Fibroblast of villous mesenchyme (primary cell): Measurements from ENCODE around the gene KIF26A. TPM values are rescaled to one million over a fixed set of nuclear protein-coding genes. Genes with fewer than 3 reads are reported as not detected.

Experiments
- DNase-seq: peaks from one replicate; pipeline ENCODE4 v3.0.0-alpha.2; 2010; ENCODE audit warnings: low read depth
- H3K4me3 ChIP-seq: 2 replicates; pipeline ENCODE4 v1.5.1; 2011; ENCODE audit warnings: low read depth, mild to moderate bottlenecking, low read length
- total RNA-seq: library from RNA; depleted of rRNA; stranded (reverse); fragments of >200 nt; gene quantifications from 2 replicates; pipeline ENCODE4 v1.2.3, GENCODE V29; 2012
- TF ChIP-seq, protein P1 (sequence below): IDR thresholded peaks from 2 replicates; pipeline ENCODE4 v1.5.1; 2012; ENCODE audit warnings: low read depth, mild to moderate bottlenecking, low read length; ENCODE audit not compliant: insufficient read depth

The KIF26A gene
- total RNA-seq, 1 donor, result under 0.01 TPM

DNA sequence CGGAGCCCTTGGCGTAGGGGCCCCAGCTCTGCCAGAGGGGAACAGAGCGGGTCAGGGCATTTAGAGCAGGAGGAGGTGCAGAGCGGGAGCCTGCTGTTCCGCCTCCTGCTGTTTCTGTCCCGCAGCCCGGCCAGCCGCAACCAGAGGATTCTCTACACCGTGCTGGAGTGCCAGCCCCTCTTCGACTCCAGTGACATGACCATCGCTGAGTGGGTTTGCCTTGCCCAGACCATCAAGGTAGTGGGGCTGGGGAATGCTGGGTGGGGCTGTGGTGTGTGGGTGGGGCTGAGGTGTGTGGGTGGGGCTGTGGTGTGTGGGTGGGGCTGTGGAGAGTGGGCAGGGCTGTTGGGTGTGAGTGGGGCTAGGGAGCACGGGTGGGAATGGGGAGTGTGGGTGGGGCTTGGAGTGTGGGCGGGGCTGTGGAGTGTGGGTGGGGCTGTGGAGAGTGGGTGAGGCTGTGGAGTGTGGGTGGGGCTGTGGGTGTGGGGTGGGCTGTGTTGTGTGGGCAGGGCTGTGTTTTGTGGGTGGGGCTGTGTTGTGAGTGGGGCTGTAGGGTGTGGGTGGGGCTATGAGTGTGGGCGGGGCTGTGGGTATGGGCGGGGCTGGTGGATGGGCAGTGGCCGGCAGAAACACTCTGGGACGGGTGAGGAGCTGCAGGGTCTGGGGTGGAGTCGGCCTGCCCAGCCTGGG is 44.9 kb upstream of the KIF26A start:
- DNase-seq, result no peak
- TF ChIP-seq, protein P1, sequence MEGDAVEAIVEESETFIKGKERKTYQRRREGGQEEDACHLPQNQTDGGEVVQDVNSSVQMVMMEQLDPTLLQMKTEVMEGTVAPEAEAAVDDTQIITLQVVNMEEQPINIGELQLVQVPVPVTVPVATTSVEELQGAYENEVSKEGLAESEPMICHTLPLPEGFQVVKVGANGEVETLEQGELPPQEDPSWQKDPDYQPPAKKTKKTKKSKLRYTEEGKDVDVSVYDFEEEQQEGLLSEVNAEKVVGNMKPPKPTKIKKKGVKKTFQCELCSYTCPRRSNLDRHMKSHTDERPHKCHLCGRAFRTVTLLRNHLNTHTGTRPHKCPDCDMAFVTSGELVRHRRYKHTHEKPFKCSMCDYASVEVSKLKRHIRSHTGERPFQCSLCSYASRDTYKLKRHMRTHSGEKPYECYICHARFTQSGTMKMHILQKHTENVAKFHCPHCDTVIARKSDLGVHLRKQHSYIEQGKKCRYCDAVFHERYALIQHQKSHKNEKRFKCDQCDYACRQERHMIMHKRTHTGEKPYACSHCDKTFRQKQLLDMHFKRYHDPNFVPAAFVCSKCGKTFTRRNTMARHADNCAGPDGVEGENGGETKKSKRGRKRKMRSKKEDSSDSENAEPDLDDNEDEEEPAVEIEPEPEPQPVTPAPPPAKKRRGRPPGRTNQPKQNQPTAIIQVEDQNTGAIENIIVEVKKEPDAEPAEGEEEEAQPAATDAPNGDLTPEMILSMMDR, result no peak
- no peak overlapping the region for H3K4me3 ChIP-seq

DNA sequence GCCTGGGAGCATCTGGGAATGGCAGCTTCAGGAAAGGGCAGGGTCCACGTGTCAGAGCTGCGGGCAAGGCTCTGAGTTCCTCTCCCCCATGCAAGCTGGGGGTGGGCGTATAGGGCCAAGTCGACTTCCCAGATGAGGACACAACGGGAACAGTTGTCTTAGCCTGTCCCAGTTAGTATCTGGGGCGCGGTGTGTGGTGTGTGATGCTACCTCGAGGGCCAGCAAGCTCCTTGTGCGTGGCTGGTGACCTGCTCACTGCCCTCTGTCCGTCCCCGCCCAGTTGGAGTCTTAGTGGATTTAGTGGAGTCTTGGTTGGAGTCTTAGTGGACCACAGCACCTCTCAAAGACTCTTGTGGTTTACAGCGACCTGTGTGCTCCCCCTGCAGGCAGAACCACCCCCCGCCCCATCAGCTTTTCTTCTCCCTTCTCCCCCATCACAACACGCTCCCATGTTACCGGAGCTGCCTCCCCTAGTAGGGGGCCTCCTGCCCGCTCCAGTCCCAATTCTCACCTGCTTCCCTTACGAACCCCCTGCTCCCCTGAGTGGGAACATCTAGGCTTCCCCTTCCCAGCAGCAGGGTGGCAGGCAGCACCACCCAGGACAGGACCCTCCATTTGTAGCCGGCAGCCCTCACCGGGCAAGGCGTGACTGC is 44.2 kb upstream of the KIF26A start:
- H3K4me3 ChIP-seq, result no peak overlapping the region
- TF ChIP-seq, protein P1, result no peak
- no peak for DNase-seq

DNA sequence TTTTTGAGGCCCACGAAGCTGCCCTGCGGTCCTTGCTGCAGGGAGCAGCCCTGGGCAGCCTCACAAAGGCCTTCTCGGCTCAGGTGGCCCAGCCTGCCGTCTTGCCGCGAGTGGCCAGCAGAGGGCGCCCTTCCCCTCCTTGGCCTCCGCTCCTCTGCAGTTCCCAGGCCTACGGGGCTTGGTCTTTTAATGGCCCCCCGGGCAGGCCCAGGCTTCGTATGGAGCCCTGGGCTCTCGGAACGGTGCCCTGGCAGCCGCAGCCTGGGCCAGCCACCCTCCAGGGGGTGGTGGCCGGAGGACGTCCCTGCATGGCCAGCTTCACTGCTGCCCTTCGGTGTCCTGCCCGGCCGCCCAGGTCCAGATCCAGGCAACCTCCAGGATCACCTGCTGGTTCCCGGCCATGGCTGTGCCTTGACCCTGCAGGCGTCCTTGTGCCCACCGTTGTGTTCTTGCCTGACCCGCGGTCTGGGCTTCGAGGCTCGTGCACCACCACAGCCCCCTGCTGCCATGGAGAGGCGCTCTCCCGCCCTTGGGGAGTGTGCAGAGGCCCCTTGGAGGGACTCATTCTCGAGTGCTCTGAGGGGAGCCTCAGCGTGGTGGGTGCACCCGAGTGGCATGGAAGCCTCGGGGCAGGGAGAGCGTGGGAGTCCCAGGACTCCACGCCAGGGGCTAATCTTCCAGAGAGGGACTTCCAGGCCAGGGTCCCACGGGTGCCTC is 43.5 kb upstream of the KIF26A start:
- TF ChIP-seq, protein P1, result peak; percentile 71
- DNase-seq, result peak; percentile 21
- H3K4me3 ChIP-seq, result no peak overlapping the region

DNA sequence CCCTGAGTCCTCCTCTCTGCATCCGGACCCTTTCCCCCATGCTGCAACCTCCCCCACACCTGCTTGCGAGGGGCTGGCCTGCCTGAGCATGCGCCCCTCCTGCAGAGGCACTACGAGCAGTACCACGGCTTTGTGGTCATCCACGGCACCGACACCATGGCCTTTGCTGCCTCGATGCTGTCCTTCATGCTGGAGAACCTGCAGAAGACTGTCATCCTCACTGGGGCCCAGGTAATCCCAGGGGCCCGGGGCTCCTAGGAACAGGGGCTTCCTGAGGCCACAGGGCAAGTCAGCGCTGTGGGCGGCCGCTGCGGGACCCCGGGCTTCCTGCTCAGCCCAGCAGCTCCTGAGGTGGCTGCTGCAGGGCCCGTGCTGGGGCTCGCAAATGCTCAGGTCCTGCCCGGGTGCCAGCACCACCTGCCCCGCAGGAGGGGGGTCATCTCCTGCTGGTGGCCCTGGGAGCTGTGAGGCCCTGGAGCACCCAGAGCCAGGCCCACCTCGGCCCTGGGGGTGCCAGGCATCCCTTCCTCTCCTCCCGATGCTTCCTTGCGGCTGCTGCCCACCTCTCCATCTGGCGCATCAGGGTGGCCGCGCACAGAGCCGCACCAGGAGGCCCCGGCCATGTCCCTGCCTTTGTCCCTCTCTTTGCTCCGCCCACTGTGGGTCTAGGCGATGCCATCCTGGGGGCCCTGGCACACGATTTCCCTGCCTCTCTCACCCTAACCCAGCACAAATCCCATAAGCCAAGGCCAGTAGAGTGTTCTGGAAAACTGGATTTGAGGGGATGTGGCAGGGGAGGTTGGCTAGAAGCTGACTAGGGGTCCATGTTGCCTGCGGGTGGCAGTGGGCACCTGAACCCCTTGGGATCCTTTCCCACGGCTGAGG is 42.7 kb upstream of the KIF26A start:
- no peak overlapping the region for H3K4me3 ChIP-seq
- no peak for DNase-seq
- TF ChIP-seq, protein P1, result no peak

- no peak for DNase-seq
- TF ChIP-seq, protein P1, result no peak
- no peak overlapping the region for H3K4me3 ChIP-seq
Observed at GRCh38 chr14:104096318-104096717, 42.1 kb upstream of the KIF26A start.
